Globus pallidus (tissue), 1 donor: ENCODE data around the gene PRG3.
"Not testable (repeated sequence)": the region's sequence is repeated elsewhere in the genome, so short reads cannot be mapped to it uniquely, and the experiment has no call there.

Experiments used
- DNase-seq: peaks from one replicate; pipeline ENCODE4 v3.0.0-alpha.2; 2015; ENCODE audit warnings: low spot score

The PRG3 gene

DNA sequence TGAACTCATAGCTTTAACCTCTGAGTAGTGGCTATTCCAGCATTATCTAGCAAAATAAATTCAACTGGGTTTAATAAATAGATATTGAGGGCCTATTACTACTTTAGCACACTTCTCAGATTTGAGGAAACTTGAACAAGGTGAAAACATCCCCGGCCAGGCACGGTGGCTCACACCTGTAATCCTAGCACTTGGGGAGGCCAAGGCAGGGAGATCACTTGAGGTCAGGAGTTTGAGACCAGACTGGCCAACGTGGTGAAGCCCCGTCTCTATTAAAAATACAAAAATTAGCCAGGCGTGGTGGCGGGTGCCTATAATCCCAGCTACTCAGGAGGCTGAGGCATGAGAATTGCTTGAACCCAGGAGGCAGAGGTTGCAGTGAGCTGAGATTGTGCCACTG, 44.1 kb downstream of the PRG3 start:
- DNase-seq, result not testable (repeated sequence)

DNA sequence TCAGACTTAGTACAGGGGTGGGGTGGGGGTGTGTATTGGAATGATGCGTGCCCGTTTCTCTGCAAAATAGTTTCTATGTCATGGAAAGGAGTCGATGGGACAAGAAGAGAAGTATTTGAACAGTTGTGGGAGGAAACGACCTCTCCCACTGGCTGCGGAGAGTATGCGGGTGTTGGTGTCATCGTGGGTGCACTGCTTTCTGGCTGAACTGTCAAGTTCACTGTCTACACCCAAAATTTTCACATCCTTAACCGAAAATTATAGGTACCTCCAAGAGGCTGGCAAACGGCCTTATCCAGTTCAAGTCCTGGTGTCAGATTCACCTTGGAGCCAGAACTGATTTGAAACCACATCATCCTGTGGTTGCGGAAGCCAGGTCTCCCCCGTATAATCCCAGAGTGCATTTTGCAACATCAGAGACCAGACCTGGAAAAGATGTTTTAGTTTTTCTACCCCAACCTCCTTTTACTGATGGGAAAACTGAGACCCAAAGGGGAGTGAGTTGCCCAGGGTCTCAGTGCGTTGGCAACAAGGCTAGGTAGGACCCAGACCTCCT, 44.8 kb downstream of the PRG3 start:
- no peak for DNase-seq

- DNase-seq, result peak; percentile 85
Measured at GRCh38 chr11:57335343-57336110, 45.4 kb downstream of the PRG3 start, which contains the start of gene SSRP1. Gene SSRP1, minus strand, starts transcription at chr11:57335892. Its CDS starts 771 bp downstream, at chr11:57335121.

- DNase-seq, result no peak
Measured at GRCh38 chr11:57335023-57335342, 46.0 kb downstream of the PRG3 start.

- no peak for DNase-seq
Measured at GRCh38 chr11:57332694-57333440, 48.1 kb downstream of the PRG3 start.

- DNase-seq, result no peak
Measured at GRCh38 chr11:57331720-57332119, 49.2 kb downstream of the PRG3 start.

GRCh38 chr11:57330029-57330428, 50.9 kb downstream of the PRG3 start:
- no peak for DNase-seq

- no peak for DNase-seq
Measured at GRCh38 chr11:57327721-57328120, 53.2 kb downstream of the PRG3 start.
